ENCODE results near the gene DUSP22.

The DUSP22 gene

GRCh38 chr6:308307-308706 lies 16.0 kb downstream of the DUSP22 start:
- no peak for DNase-seq (ENCODE audit: extremely low read depth in 1 of 2, low read depth in 1 of 2)

DNA sequence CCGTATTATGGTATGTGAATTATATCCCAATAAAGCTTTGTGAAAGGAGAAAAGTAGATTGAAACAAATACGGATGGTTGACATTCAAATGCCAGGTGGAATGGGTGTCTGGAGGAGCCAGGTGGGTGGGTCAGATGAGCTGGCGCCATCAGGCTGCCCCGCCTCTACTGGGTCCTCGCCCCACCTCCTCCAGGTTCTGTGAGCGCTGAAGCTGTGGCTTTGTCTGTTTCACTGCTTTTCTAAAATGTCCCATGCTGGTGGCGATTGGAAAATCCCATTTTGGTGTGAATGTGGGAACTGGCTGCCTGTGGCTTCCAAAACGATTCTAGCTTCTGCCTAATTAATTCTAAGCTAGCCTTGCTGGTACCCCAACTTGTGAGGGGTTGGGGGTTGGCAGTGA lies 16.5 kb downstream of the DUSP22 start:
- no peak for DNase-seq (ENCODE audit: extremely low read depth in 1 of 2, low read depth in 1 of 2)

DNA sequence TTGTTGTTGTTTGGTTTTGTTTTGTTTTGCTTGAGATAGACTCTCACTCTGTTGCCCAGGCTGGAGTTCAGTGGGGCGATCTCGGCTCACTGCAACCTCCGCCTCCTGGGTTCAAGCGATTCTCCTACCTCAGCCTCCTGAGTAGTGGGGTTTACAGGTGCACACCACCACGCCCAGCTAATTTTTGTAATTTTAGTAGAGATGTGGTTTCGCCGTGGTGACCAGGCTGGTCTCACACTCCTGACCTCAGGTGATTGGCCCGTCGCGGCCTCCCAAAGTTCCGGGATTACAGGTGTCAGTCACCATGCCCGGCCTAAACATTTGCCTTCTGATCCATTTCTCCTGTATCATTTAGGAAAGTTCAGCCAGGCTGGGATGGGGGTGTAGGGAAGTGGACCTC lies 17.7 kb downstream of the DUSP22 start:
- DNase-seq (ENCODE audit: extremely low read depth in 1 of 2, low read depth in 1 of 2), result no peak

DNA sequence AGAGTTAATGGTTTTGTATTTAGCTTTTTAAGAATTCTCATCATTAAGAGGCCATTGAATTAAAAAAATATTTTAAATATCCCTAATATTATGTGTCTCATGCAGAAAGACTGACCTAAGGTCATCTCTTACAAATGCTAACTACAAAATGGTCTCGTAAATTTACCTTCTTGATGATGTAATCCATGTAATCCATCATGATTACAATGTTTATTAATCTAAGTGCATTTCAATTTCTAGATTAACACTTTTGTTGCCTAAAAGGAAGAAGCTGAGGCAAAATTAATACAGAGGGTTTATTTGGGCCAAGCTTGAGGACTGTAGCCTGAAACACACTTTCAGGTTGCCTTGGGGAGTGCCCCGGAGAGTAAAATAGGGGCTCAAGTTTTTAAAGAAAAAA lies 18.4 kb downstream of the DUSP22 start:
- no peak for DNase-seq (ENCODE audit: extremely low read depth in 1 of 2, low read depth in 1 of 2)

DNA sequence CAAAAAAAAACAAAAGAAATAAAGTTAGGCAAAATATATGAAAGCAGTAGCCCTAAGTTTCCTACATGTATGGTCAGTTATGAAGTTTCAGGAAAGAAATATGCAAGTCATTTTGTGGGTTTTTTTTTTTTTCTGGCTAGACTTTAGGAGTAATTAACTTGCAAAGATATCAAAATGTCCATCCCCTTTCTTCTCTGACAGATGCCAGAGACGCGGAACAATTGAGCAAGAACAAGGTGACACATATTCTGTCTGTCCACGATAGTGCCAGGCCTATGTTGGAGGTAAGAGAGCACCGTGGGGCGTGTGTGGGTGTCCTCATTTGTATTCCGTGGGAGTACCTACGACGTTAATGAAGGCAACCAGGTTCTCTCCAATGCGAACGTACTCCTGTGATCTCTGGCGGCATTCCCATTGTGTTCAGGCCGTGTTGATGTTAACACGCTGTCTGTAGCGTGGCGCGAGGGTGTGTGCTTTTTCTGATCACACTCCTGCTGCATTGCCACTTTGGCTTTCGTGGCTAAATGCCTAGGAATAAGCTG lies 19.5 kb downstream of the DUSP22 start:
- no peak for DNase-seq (ENCODE audit: extremely low read depth in 1 of 2, low read depth in 1 of 2)

GRCh38 chr6:313087-313486 lies 20.8 kb downstream of the DUSP22 start:
- DNase-seq (ENCODE audit: extremely low read depth in 1 of 2, low read depth in 1 of 2), result no peak

DNA sequence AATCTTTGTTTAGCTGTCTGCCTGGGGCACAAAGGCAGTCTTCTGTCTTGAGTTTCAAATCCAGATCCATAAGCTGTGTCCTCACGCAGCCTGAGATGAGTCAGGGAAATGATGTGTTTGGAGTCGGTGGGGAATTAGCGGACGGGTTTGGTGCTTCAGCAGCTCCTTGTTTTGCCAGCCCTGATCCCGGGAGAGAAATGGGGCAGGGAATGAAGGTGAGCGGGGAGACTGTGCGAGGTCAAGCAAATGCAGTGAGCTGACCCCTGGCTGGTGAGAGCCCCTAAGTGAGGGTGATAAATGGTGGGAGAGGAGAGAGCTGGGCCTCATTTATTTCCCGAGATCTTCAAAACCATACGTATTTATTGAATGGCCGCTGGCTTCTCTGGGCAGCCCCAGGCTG lies 21.6 kb downstream of the DUSP22 start:
- DNase-seq (ENCODE audit: extremely low read depth in 1 of 2, low read depth in 1 of 2), result no peak

DNA sequence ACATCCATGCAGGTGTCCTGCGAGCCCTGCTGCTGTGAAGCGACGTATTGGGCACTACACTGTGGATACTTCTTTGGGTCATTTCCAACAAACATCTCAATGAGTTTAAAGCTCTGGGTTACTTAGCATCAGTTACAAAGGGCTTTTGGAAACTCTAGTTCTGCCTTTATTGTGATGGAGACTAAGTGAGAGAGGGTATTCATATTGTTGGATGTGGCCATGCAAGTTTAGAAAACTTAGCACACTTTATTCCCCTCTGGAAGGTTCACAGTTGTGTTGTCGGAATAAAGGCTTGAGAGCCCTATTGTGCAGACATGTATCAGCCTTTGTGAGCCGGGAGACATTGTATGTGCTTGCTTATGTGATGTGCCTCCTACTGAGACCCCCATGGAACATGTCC lies 22.1 kb downstream of the DUSP22 start:
- DNase-seq (ENCODE audit: extremely low read depth in 1 of 2, low read depth in 1 of 2), result no peak

DNA sequence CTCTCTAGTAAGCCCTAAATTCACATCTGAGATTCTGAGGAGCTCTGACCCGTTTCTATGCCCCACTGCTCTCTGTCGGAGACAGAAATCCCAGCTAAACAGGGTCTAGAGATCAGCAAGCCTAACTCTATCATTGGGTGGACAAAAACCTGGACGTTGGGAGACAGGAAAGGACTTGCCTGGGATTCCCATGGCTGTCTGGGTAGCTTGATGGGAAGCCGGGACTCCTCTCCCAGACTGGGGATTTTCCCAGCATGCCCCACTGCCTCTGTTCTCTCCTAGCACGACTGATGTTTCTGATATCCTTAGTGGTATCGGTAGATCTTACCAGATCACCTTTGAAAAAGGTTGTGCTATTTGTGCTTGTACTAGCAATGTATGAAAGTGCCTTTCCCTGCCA lies 22.9 kb downstream of the DUSP22 start:
- no peak for DNase-seq (ENCODE audit: extremely low read depth in 1 of 2, low read depth in 1 of 2)

GRCh38 chr6:315921-316752 lies 23.9 kb downstream of the DUSP22 start:
- no peak for DNase-seq (ENCODE audit: extremely low read depth in 1 of 2, low read depth in 1 of 2)

DNA sequence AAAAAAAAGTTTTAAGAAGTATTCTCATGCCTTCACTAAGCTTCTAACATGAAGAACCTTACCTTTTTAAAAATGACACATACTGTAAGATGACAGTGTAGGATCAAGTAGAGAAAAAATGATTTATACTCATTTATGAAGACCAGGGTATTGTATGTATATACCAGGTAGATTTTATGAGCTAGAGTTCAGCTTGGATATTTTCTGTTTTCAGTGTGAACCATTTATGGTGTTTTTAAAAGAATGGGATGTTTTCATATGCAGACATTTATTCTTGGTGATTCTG lies 24.4 kb downstream of the DUSP22 start:
- no peak for DNase-seq (ENCODE audit: extremely low read depth in 1 of 2, low read depth in 1 of 2)

- DNase-seq (ENCODE audit: extremely low read depth in 1 of 2, low read depth in 1 of 2), result no peak
Observed at GRCh38 chr6:317060-317447, 24.8 kb downstream of the DUSP22 start.

DNA sequence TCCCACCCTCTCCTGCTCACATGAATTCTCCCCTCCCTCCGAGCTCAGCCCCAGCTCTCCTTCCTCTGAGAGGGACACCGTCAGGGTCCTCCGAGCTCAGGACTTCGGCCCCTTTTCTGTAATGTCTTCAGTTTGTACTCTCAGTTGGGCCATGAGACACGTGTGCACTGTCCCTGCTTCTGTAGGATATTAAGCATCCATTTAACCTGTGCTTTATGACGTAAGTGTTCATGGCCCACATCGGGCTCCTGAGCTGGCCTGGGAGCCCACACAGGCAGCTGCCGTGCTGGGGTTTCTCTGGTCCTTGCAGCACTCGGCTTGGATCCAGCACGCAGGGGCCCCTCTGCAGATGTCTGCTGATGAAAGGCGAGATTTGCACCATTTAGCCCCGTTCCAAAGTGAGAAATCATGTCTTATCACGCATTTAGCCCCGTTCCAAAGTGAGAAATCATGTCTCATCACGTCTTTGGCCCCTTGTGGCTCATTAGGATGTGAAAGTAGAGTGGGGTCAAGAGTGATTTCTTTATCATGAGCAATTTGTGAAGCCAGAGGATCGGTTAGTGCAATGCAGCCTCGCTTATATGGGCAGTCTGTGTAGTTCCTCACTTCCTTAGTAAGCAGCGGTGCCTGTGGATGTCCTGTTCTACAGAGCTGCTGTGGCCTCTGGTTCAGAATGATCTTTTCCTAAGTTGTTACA lies 25.3 kb downstream of the DUSP22 start:
- DNase-seq (ENCODE audit: extremely low read depth in 1 of 2, low read depth in 1 of 2), result no peak

DNA sequence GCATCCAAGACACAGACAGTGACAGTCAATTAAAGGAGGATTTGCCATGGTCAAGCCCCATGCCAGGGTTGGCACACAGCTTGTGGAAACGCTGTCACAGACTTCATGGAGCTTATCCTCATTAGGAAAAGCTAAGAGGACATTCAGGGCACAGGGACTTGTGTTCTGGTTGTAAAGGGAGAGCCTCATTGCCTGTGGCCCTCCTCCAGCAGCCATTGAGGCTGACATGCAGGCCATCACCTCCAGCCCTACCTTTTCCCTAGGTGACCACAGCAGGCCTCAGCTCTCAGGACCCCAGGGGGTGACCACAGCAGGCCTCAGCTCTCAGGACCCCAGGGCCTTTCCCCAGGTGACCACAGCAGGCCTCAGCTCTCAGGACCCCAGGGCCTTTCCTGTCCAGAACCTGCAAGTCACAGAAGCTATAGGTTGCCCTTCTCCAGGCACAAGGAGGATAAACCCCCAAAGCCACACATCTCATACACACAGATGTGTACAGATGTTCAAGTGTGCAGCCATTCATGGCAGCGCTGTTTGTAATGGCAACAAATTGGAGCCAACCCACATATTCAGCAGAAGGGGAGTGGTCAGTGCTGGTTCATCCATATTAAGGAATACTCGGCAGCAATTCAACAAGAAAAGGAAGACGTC lies 26.1 kb downstream of the DUSP22 start:
- no peak for DNase-seq (ENCODE audit: extremely low read depth in 1 of 2, low read depth in 1 of 2)

GRCh38 chr6:319177-320131 lies 27.2 kb downstream of the DUSP22 start:
- no peak for DNase-seq (ENCODE audit: extremely low read depth in 1 of 2, low read depth in 1 of 2)

- no peak for DNase-seq (ENCODE audit: extremely low read depth in 1 of 2, low read depth in 1 of 2)
Observed at GRCh38 chr6:320351-321157, 28.3 kb downstream of the DUSP22 start.

GRCh38 chr6:321158-321438 lies 28.8 kb downstream of the DUSP22 start:
- DNase-seq (ENCODE audit: extremely low read depth in 1 of 2, low read depth in 1 of 2), result no peak

DNA sequence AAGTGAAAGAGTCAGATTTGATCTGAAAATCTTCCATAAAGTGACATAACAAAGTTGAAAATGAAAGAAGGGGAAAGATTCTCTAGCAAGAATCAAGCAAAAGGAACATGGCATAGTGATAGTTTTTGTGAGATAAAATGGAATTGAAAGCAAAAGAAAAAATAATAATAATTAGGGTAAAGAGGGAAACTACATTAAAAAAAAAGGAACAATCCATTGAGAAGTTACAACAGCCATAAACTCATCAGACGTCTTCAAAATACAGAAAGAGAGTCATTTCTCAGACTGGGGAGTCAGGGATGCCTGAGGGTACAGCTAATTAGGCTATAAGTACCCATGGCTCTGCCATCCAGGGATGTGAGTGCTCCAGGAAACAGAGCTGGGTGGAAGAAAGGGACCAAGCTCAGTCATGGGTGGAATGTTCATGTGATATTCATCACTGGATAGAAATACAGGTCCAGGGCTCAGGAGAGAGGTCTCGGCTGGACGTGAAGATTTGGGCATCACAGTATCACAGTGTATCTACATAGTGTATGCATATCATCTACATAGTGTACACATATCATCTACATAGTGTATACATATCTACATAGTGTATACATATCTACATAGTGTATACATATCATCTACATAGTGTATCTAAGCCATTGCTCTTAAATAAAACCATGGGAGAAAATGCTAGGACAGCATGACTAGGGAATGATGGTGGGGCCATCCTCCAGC lies 29.4 kb downstream of the DUSP22 start:
- no peak for DNase-seq (ENCODE audit: extremely low read depth in 1 of 2, low read depth in 1 of 2)

DNA sequence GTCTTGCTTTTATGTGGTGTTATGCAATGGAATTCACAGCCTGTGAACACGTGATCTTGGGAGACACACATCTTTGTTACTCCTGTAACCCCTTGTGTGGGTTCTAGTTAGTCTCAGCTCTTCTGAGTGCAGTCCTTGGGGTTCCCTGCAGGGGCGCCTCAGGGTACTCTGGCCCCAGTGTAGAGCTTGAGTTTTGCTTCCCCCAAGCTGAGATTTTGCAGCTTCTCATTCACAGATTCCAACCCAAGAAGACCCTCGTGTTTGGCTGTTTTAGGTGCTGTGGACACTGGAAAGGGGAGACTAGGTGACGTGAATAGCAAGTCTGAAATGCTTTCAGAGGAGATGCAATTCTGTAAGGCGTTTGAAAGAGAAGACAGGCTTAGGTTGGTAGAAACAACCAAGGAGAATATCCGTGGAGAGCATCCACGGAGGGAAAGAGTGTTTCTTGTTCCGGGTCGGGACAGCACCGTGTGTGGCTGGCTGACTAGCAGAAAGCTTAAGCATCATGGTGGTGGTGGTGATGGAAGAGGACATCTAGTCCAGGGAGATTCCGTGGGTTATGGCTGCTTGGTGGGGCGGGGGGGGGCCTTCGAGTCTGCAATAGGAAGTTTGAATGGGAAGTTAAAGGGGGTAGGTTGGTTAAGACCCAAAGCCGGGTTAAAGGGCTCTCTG lies 30.1 kb downstream of the DUSP22 start:
- DNase-seq (ENCODE audit: extremely low read depth in 1 of 2, low read depth in 1 of 2), result no peak
